AG09309 (cell line): Measurements from ENCODE around the gene LRP1B.
"Not testable (repeated sequence)": the region's sequence is repeated elsewhere in the genome, so short reads cannot be mapped to it uniquely, and the experiment has no call there.

Experiments used
- DNase-seq: peaks from one replicate; pipeline ENCODE4 v3.0.0-alpha.2; 2010; ENCODE audit warnings: low read depth
- H3K4me3 ChIP-seq: 2 replicates; pipeline ENCODE4 v1.5.1; 2011; ENCODE audit warnings: mild to moderate bottlenecking, low read depth, low read length, moderate library complexity; ENCODE audit not compliant: control insufficient read depth
- CTCF ChIP-seq: IDR thresholded peaks from 2 replicates; pipeline ENCODE4 v1.5.1; 2011; ENCODE audit warnings: mild to moderate bottlenecking, low read depth, low read length, inconsistent platforms; ENCODE audit not compliant: insufficient read depth, control insufficient read depth; ENCODE audit errors: missing control alignments

LRP1B gene

GRCh38 chr2:140988597-140988996 lies 1142.2 kb downstream of the LRP1B start:
- no peak for TF ChIP-seq CTCF
- DNase-seq: no peak
- H3K4me3 ChIP-seq: no peak overlapping the region

- no peak for TF ChIP-seq CTCF
- no peak for DNase-seq
- H3K4me3 ChIP-seq: no peak overlapping the region
These were observed 1144.4 kb downstream of the LRP1B start for GRCh38 chr2:140986456-140986855.

- DNase-seq: no peak
- no peak for TF ChIP-seq CTCF
- H3K4me3 ChIP-seq: no peak overlapping the region
These were observed 1155.6 kb downstream of the LRP1B start for GRCh38 chr2:140975237-140975636.

GRCh38 chr2:140972724-140973123 lies 1158.1 kb downstream of the LRP1B start:
- TF ChIP-seq CTCF: no peak
- no peak for DNase-seq

GRCh38 chr2:140964324-140964723 lies 1166.5 kb downstream of the LRP1B start:
- not testable (repeated sequence) for H3K4me3 ChIP-seq, DNase-seq

More at GRCh38 chr2:140972724-140973123, 1158.1 kb downstream of the LRP1B start:
- no peak overlapping the region for H3K4me3 ChIP-seq

- DNase-seq: no peak
- H3K4me3 ChIP-seq: no peak overlapping the region
- TF ChIP-seq CTCF: no peak
These were observed 1180.9 kb downstream of the LRP1B start for GRCh38 chr2:140949932-140950331.

GRCh38 chr2:140947236-140947635 lies 1183.6 kb downstream of the LRP1B start:
- DNase-seq: no peak
- no peak overlapping the region for H3K4me3 ChIP-seq
- no peak for TF ChIP-seq CTCF
